A549 (cell line): ENCODE measurements around the gene ZFP57. TPM values are rescaled to one million over a fixed set of nuclear protein-coding genes. Genes with fewer than 3 reads are reported as not detected.

ENCODE experiments used
- ATAC-seq, 2 experiments: fragments of 200-7000 bp in 1 of 2; fragments of >200 bp in 1 of 2; cut with Nextera tagmentation in 1 of 2; cut with Tn5 transposase in 1 of 2; 3 replicates each; pipeline versions ENCODE4 v1.8.0 to v1.9.1; 2018 to 2020; ENCODE audit warnings: mild to moderate bottlenecking in 1 of 2, moderate library complexity in 1 of 2
- CTCF ChIA-PET: fragments of 300-600 bp; sonication (Branson Sonifier 250); formaldehyde crosslinking; extraction: SDS; loops from one replicate; lab custom pipeline; 2021; ENCODE audit warnings: antibody characterized with exemption, inconsistent platforms; lab: Yijun Ruan, JAX
- POLR2A ChIA-PET: fragments of 350-600 bp; formaldehyde crosslinking; extraction: SDS; loops from one replicate; lab custom pipeline; 2021; ENCODE audit warnings: antibody characterized with exemption, inconsistent platforms; lab: Yijun Ruan, JAX
- DNase-seq, 2 experiments: peaks; one replicate each; pipeline versions ENCODE4 v3.0.0 to v3.0.0-alpha.2; 2011 to 2016; ENCODE audit warnings: low read depth in 1 of 2, low spot score in 1 of 2
- FAIRE-seq: peaks from 2 replicates; lab custom pipeline; 2011; peaks lifted over from hg19 to GRCh38; lab: Jason Lieb, UNC
- H3K27ac ChIP-seq, 2 experiments: fragments of >200 bp; sonication (Bioruptor Twin); formaldehyde crosslinking; 3 replicates each; pipeline ENCODE4 v1.5.1; 2016 to 2017
- H3K4me1 ChIP-seq: fragments of >200 bp; sonication (Bioruptor Twin); formaldehyde crosslinking; 3 replicates; pipeline ENCODE4 v1.6.1; 2016
- H3K4me2 ChIP-seq: fragments of >200 bp; sonication (Bioruptor Twin); formaldehyde crosslinking; 3 replicates; pipeline ENCODE4 v1.6.1; 2016
- H3K4me3 ChIP-seq: fragments of >200 bp; sonication (Bioruptor Twin); formaldehyde crosslinking; 3 replicates; pipeline ENCODE4 v1.5.1; 2016
- H3K9me3 ChIP-seq: fragments of >200 bp; sonication (Bioruptor Twin); formaldehyde crosslinking; 3 replicates; pipeline ENCODE4 v1.6.1; 2016
- CBX2 ChIP-seq: fragments of 200-600 bp; sonication (generic); IDR thresholded peaks from 2 replicates; pipeline ENCODE4 v1.6.1; 2016; ENCODE audit warnings: low read depth, mild to moderate bottlenecking, borderline replicate concordance
- CEBPB ChIP-seq, 2 experiments: fragments of >200 bp in 1 of 2; sonication (Bioruptor Twin) in 1 of 2; formaldehyde crosslinking in 1 of 2; IDR thresholded peaks; 2 replicates each; pipeline ENCODE4 v1.6.1; 2012 to 2016
- CHD2 ChIP-seq: fragments of 150-350 bp; IDR thresholded peaks from 2 replicates; pipeline ENCODE4 v1.6.1; 2014; ENCODE audit warnings: low read length; ENCODE audit not compliant: partially characterized antibody
- E2F6 ChIP-seq: IDR thresholded peaks from 2 replicates; pipeline ENCODE4 v1.6.1; 2012; ENCODE audit warnings: low read depth, borderline replicate concordance
- EHF ChIP-seq: fragments of 250-450 bp; sonication (Bioruptor Pico); IDR thresholded peaks from 2 replicates; pipeline ENCODE4 v1.5.0; 2020; ENCODE audit warnings: mild to moderate bottlenecking
- ELK1 ChIP-seq: fragments of 150-350 bp; IDR thresholded peaks from 2 replicates; pipeline ENCODE4 v1.6.1; 2014; ENCODE audit warnings: low read depth, mild to moderate bottlenecking, low read length
- FOXS1 ChIP-seq: fragments of 250-450 bp; sonication (Bioruptor Pico); IDR thresholded peaks from 2 replicates; pipeline ENCODE4 v1.5.0; 2020; ENCODE audit warnings: mild to moderate bottlenecking, moderate library complexity
- HEYL ChIP-seq: fragments of 250-450 bp; sonication (Bioruptor Pico); IDR thresholded peaks from 2 replicates; pipeline ENCODE4 v1.8.0; 2021; ENCODE audit warnings: mild to moderate bottlenecking, moderate library complexity
- HOXB13 ChIP-seq: fragments of 250-450 bp; sonication (Bioruptor Pico); IDR thresholded peaks from 2 replicates; pipeline ENCODE4 v1.5.0; 2020; ENCODE audit warnings: low read depth, mild to moderate bottlenecking, moderate library complexity
- HOXB5 ChIP-seq: fragments of 250-450 bp; sonication (Bioruptor Pico); IDR thresholded peaks from 2 replicates; pipeline ENCODE4 v1.5.0; 2020; ENCODE audit warnings: mild to moderate bottlenecking, moderate library complexity
- MAZ ChIP-seq: fragments of 150-350 bp; IDR thresholded peaks from 2 replicates; pipeline ENCODE4 v1.6.1; 2014; ENCODE audit warnings: antibody characterized with exemption, low read depth, low read length, borderline replicate concordance
- NPAS2 ChIP-seq: fragments of 250-450 bp; sonication (Bioruptor Pico); IDR thresholded peaks from 2 replicates; pipeline ENCODE4 v1.8.0; 2022; ENCODE audit warnings: mild to moderate bottlenecking, moderate library complexity, borderline replicate concordance
- POLR2A ChIP-seq: IDR thresholded peaks from 2 replicates; pipeline ENCODE4 v1.6.1; 2012; ENCODE audit warnings: mild to moderate bottlenecking, low read length
- RAD21 ChIP-seq, 2 experiments: fragments of >200 bp in 1 of 2; sonication (Bioruptor Twin) in 1 of 2; formaldehyde crosslinking in 1 of 2; IDR thresholded peaks in 1 of 2; conservative IDR thresholded peaks in 1 of 2; 2 replicates in 1 of 2; 3 replicates in 1 of 2; pipeline ENCODE4 v1.6.1; 2012 to 2018; ENCODE audit warnings: inconsistent platforms in 1 of 2
- RARB ChIP-seq: fragments of 250-450 bp; sonication (Bioruptor Pico); IDR thresholded peaks from 2 replicates; pipeline ENCODE4 v1.8.0; 2021; ENCODE audit warnings: mild to moderate bottlenecking, moderate library complexity
- RCOR1 ChIP-seq: fragments of 150-350 bp; IDR thresholded peaks from 2 replicates; pipeline ENCODE4 v1.6.1; 2014; ENCODE audit warnings: antibody characterized with exemption, low read length, low read depth
- SREBF2 ChIP-seq: fragments of 450-650 bp; IDR thresholded peaks from 2 replicates; pipeline ENCODE4 v1.6.1; 2014; ENCODE audit warnings: mild to moderate bottlenecking, moderate library complexity
- TFCP2L1 ChIP-seq: fragments of 250-450 bp; sonication (Bioruptor Pico); IDR thresholded peaks from 2 replicates; pipeline ENCODE4 v1.5.0; 2021; ENCODE audit warnings: mild to moderate bottlenecking
- ZC3H11A ChIP-seq: fragments of 450-650 bp; IDR thresholded peaks from 2 replicates; pipeline ENCODE4 v1.6.1; 2014; ENCODE audit warnings: antibody characterized with exemption, mild to moderate bottlenecking
- ZNF302 ChIP-seq: fragments of 250-450 bp; sonication (Bioruptor Pico); IDR thresholded peaks from 2 replicates; pipeline ENCODE4 v1.9.0; 2021; ENCODE audit warnings: inconsistent platforms, mild to moderate bottlenecking, moderate library complexity
- WGBS: methylation state at CpG from one replicate; pipeline ENCODE4 v1.1.6; 2017; ENCODE audit errors: missing lambda C conversion rate; 5-methylcytosine and 5-hydroxymethylcytosine counted together
- polyA plus RNA-seq, 4 experiments: library from polyadenylated mRNA; depleted of rRNA in 3 of 4; stranded (reverse); fragments of >200 nt; fragmentation: RNase III in 1 of 4; extraction: RNeasy Plus Mini Kit Qiagen cat#74134 plus additional on column Dnase treatment in 1 of 4; gene quantifications; 2 replicates in 3 of 4; 3 replicates in 1 of 4; pipeline ENCODE4 v1.2.3, GENCODE V29; 2011 to 2017
- TF ChIP-seq, protein P1 (sequence below): fragments of 250-450 bp; sonication (Bioruptor Pico); IDR thresholded peaks from 2 replicates; pipeline ENCODE4 v1.5.0; 2020; ENCODE audit warnings: low read depth, mild to moderate bottlenecking, moderate library complexity
- TF ChIP-seq, protein P2 (sequence below): fragments of >200 bp; sonication (Bioruptor Twin); formaldehyde crosslinking; IDR thresholded peaks from 2 replicates; pipeline ENCODE4 v1.6.1; 2016
- TF ChIP-seq, protein P3 (sequence below): fragments of 250-450 bp; sonication (Bioruptor Pico); IDR thresholded peaks from 2 replicates; pipeline ENCODE4 v1.5.0; 2021; ENCODE audit warnings: mild to moderate bottlenecking, moderate library complexity, borderline replicate concordance
- TF ChIP-seq, protein P4 (sequence below): fragments of 200-600 bp; sonication (generic); IDR thresholded peaks from 2 replicates; pipeline ENCODE4 v1.6.1; 2016; ENCODE audit warnings: antibody characterized with exemption, mild to moderate bottlenecking, moderate library complexity

The ZFP57 gene
- polyA plus RNA-seq, 2 of the 4 experiments (the other 2 are of a cell fraction): 0.08 TPM; not detected in 1

DNA sequence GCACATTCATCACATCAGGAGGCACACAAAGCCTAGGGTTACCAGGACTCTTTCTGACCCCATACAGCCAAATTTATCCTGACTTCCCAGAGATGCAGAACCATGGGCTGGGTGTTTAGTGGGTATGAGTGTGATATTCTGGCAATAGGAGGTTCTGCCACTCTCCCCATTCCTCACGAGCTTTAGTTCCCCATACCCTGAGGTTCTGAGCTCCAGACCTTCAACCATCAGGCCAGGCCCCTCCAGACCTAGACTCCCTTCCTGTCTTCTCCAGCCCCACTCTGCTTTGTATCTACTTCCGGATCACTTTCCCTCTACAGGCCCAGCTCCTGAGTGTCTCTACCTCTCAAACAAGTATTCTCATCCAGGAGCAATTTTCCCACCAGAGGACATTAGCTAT is 46.7 kb upstream of the ZFP57 start (continued):
- TF ChIP-seq HOXB5 (CRISPR knock-in tag) (no peak), ZC3H11A (no peak)

- no peaks in the 10 kb centered on the region for H3K4me1 ChIP-seq
- H3K9me3 ChIP-seq: no peaks in the 10 kb centered on the region
- H3K27ac ChIP-seq: no peak overlapping the region
- H3K4me2 ChIP-seq: no peak overlapping the region
- no peak for FAIRE-seq
- 87% methylated on average over 9 of the region's 9 CpGs for WGBS
- TF ChIP-seq SREBF2 (no peak), ELK1 (no peak), HOXB13 (CRISPR knock-in tag) (no peak), CEBPB (IDR thresholded peaks at IDR 0.05) (no peak), MAZ (no peak), ZNF302 (CRISPR knock-in tag) (no peak), HEYL (CRISPR knock-in tag) (no peak), TFCP2L1 (no peak), CHD2 (no peak), FOXS1 (CRISPR knock-in tag) (no peak), POLR2A (no peak), CBX2 (no peak), NPAS2 (no peak), RAD21 (conservative IDR thresholded peaks at IDR 0.05 in 1 of 2, IDR thresholded peaks at IDR 0.05 in 1 of 2) (no peak)
- TF ChIP-seq, protein P1, sequence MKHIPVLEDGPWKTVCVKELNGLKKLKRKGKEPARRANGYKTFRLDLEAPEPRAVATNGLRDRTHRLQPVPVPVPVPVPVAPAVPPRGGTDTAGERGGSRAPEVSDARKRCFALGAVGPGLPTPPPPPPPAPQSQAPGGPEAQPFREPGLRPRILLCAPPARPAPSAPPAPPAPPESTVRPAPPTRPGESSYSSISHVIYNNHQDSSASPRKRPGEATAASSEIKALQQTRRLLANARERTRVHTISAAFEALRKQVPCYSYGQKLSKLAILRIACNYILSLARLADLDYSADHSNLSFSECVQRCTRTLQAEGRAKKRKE (CRISPR knock-in tag): no peak
- TF ChIP-seq, protein P2, sequence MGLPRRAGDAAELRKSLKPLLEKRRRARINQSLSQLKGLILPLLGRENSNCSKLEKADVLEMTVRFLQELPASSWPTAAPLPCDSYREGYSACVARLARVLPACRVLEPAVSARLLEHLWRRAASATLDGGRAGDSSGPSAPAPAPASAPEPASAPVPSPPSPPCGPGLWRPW: no peak
- ChIA-PET CTCF (interaction anchor here (1.0 to 2.3 kb wide), 8 partner anchors 11 to 108 kb away, joined by 3 to 9 read pairs (median 3); no protein-coding TSS in a partner anchor), POLR2A (no interaction called here)
- ATAC-seq: no peak
- DNase-seq: no peak
- H3K4me3 ChIP-seq: no peak overlapping the region
Observed at GRCh38 chr6:29726571-29727194, 45.7 kb upstream of the ZFP57 start.

DNA sequence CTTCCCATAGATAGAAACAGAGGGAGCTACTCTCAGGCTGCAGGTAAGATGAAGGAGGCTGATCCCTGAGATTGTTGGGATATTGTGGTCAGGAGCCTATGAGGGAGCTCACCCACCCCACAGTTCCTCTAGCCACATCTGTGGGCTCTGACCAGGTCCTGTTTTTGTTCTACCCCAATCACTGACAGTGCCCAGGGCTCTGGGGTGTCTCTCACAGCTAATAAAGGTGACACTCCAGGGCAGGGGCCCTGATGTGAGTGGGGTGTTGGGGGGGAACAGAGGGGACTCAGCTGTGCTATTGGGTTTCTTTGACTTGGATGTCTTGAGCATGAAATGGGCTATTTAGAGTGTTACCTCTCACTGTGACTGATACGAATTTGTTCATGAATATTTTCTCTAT is 45.0 kb upstream of the ZFP57 start:
- DNase-seq (no peak), FAIRE-seq (no peak), ATAC-seq (no peak)
- POLR2A ChIA-PET: no interaction called here
- no peak overlapping the region for H3K4me2 ChIP-seq
- no peak overlapping the region for H3K4me3 ChIP-seq
- 61% methylated on average over 1 of the region's 1 CpG for WGBS
- no peaks in the 10 kb centered on the region for H3K9me3 ChIP-seq
- CTCF ChIA-PET: interaction anchor here (0.9 to 1.8 kb wide), 5 partner anchors 10 to 72 kb away, joined by 3 to 5 read pairs (median 3); no protein-coding TSS in a partner anchor
- no peaks in the 10 kb centered on the region for H3K4me1 ChIP-seq
- H3K27ac ChIP-seq: no peak overlapping the region
- TF ChIP-seq RARB (CRISPR knock-in tag) (no peak), CHD2 (no peak), EHF (CRISPR knock-in tag) (no peak), HEYL (CRISPR knock-in tag) (no peak), E2F6 (no peak), MAZ (no peak), ZNF302 (CRISPR knock-in tag) (no peak), RAD21 (conservative IDR thresholded peaks at IDR 0.05 in 1 of 2, IDR thresholded peaks at IDR 0.05 in 1 of 2) (no peak), HOXB5 (CRISPR knock-in tag) (no peak), RCOR1 (no peak)
- TF ChIP-seq, protein P1 (CRISPR knock-in tag): no peak
- TF ChIP-seq, protein P2: no peak
- TF ChIP-seq, protein P3, sequence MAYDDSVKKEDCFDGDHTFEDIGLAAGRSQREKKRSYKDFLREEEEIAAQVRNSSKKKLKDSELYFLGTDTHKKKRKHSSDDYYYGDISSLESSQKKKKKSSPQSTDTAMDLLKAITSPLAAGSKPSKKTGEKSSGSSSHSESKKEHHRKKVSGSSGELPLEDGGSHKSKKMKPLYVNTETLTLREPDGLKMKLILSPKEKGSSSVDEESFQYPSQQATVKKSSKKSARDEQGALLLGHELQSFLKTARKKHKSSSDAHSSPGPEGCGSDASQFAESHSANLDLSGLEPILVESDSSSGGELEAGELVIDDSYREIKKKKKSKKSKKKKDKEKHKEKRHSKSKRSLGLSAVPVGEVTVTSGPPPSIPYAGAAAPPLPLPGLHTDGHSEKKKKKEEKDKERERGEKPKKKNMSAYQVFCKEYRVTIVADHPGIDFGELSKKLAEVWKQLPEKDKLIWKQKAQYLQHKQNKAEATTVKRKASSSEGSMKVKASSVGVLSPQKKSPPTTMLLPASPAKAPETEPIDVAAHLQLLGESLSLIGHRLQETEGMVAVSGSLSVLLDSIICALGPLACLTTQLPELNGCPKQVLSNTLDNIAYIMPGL: no peak
- TF ChIP-seq, protein P4, sequence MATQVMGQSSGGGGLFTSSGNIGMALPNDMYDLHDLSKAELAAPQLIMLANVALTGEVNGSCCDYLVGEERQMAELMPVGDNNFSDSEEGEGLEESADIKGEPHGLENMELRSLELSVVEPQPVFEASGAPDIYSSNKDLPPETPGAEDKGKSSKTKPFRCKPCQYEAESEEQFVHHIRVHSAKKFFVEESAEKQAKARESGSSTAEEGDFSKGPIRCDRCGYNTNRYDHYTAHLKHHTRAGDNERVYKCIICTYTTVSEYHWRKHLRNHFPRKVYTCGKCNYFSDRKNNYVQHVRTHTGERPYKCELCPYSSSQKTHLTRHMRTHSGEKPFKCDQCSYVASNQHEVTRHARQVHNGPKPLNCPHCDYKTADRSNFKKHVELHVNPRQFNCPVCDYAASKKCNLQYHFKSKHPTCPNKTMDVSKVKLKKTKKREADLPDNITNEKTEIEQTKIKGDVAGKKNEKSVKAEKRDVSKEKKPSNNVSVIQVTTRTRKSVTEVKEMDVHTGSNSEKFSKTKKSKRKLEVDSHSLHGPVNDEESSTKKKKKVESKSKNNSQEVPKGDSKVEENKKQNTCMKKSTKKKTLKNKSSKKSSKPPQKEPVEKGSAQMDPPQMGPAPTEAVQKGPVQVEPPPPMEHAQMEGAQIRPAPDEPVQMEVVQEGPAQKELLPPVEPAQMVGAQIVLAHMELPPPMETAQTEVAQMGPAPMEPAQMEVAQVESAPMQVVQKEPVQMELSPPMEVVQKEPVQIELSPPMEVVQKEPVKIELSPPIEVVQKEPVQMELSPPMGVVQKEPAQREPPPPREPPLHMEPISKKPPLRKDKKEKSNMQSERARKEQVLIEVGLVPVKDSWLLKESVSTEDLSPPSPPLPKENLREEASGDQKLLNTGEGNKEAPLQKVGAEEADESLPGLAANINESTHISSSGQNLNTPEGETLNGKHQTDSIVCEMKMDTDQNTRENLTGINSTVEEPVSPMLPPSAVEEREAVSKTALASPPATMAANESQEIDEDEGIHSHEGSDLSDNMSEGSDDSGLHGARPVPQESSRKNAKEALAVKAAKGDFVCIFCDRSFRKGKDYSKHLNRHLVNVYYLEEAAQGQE: no peak
